Esophagus muscularis mucosa (tissue), 3 donors: ENCODE results near the gene ASB16.

Source experiments
- POLR2AphosphoS5 ChIP-seq, 2 donors: sonication (generic); formaldehyde crosslinking; IDR thresholded peaks; one replicate each; pipeline ENCODE4 v1.6.1; 2017; ENCODE audit warnings: antibody characterized with exemption in 2 of 2
- TF ChIP-seq, protein P1 (sequence below), 3 experiments: fragments of 200-600 bp in 2 of 3; fragments of 450-650 bp in 1 of 3; sonication (generic) in 2 of 3; IDR thresholded peaks; one replicate each; pipeline ENCODE4 v1.5.1; 2017 to 2019; ENCODE audit warnings: antibody characterized with exemption in 3 of 3, mild to moderate bottlenecking in 2 of 3, moderate library complexity in 1 of 3

DNA sequence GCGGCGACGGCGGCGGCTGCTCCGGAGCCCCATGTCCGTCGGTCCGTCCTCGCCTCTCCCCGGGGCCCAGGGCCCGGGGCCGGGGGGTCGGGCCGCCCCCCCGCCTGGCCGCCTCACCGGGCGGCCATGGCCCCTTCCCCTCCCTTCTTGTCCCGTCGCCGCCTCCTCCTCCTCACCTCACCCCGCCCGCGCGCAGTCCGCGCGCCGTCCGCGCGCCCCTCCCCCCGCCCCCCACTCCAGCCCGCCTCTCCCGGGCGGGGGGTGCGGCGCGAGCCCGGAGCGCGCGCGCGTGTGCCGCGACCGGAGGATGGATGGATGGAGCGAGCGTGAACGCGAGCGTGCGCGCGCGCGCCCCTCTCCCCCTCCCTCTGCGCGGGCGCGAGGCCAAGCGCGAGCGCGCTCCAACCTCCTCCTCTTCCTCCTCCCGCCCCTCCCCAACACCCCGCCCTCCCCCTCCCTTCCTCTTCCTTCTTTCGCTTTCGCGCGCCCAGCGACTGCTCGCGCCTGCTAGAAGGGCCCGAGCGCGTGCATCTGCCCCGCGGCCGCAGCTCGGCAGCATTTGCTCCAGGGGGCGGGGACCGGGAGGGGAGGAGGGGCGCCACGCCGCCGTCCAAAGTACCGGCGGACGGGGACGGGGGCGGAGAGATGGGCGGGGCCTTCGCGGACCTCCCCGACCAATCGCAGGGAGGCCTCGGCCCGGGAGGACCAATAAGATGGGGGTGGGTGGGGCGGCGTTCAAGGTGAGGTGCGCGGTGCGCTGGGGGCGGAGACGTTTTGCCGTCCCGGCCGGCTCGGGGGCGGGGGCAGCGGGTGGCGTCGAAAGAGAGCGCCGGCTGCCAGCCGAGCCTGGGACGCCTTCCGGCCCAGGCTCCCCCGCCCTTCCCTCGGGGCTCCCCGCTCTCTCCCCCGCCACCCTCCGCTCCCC lies 29.3 kb downstream of the ASB16 start, which contains the start of gene ATXN7L3:
- TF ChIP-seq, protein P1, sequence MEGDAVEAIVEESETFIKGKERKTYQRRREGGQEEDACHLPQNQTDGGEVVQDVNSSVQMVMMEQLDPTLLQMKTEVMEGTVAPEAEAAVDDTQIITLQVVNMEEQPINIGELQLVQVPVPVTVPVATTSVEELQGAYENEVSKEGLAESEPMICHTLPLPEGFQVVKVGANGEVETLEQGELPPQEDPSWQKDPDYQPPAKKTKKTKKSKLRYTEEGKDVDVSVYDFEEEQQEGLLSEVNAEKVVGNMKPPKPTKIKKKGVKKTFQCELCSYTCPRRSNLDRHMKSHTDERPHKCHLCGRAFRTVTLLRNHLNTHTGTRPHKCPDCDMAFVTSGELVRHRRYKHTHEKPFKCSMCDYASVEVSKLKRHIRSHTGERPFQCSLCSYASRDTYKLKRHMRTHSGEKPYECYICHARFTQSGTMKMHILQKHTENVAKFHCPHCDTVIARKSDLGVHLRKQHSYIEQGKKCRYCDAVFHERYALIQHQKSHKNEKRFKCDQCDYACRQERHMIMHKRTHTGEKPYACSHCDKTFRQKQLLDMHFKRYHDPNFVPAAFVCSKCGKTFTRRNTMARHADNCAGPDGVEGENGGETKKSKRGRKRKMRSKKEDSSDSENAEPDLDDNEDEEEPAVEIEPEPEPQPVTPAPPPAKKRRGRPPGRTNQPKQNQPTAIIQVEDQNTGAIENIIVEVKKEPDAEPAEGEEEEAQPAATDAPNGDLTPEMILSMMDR (IDR thresholded peaks at IDR 0.05) = no peak
- TF ChIP-seq POLR2AphosphoS5 (IDR thresholded peaks at IDR 0.05) = peak; percentile 52 to 75
